Measurements from ENCODE around the gene ETV4.

- no peak for TF ChIP-seq CTCF (IDR thresholded peaks at IDR 0.05; ENCODE audit: insufficient read depth, low read length)
- TF ChIP-seq GABPA (IDR thresholded peaks at IDR 0.05; ENCODE audit: low read depth) = no peak
- TF ChIP-seq POLR2AphosphoS5 (IDR thresholded peaks at IDR 0.05; ENCODE audit: low read depth) = no peak
- TF ChIP-seq, protein P1, sequence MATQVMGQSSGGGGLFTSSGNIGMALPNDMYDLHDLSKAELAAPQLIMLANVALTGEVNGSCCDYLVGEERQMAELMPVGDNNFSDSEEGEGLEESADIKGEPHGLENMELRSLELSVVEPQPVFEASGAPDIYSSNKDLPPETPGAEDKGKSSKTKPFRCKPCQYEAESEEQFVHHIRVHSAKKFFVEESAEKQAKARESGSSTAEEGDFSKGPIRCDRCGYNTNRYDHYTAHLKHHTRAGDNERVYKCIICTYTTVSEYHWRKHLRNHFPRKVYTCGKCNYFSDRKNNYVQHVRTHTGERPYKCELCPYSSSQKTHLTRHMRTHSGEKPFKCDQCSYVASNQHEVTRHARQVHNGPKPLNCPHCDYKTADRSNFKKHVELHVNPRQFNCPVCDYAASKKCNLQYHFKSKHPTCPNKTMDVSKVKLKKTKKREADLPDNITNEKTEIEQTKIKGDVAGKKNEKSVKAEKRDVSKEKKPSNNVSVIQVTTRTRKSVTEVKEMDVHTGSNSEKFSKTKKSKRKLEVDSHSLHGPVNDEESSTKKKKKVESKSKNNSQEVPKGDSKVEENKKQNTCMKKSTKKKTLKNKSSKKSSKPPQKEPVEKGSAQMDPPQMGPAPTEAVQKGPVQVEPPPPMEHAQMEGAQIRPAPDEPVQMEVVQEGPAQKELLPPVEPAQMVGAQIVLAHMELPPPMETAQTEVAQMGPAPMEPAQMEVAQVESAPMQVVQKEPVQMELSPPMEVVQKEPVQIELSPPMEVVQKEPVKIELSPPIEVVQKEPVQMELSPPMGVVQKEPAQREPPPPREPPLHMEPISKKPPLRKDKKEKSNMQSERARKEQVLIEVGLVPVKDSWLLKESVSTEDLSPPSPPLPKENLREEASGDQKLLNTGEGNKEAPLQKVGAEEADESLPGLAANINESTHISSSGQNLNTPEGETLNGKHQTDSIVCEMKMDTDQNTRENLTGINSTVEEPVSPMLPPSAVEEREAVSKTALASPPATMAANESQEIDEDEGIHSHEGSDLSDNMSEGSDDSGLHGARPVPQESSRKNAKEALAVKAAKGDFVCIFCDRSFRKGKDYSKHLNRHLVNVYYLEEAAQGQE (IDR thresholded peaks at IDR 0.05; ENCODE audit: insufficient replicate concordance, low read depth) = no peak
Measured at GRCh38 chr17:43577664-43578403, 31.7 kb upstream of the ETV4 start.
